PC-3 (cell line): Measurements from ENCODE around the gene CSTF2T. TPM values are rescaled to one million over a fixed set of nuclear protein-coding genes. Genes with fewer than 3 reads are reported as not detected.

ENCODE experiments used
- ATAC-seq: fragments of 200-7000 bp; cut with Tn5 transposase; 2 replicates; pipeline ENCODE4 v1.9.1; 2020; ENCODE audit warnings: mild to moderate bottlenecking, moderate library complexity
- BruUV-seq: library from RNA; stranded (reverse); fragments of 400-500 nt; replicated peaks from 2 replicates; lab custom pipeline; 2021; lab: Mats Ljungman, UMichigan
- CTCF ChIA-PET: fragments of 300-600 bp; sonication (Branson Sonifier 250); formaldehyde crosslinking; loops from one replicate; lab custom pipeline; 2022; ENCODE audit warnings: antibody characterized with exemption; lab: Charles Lee
- POLR2A ChIA-PET: fragments of 300-600 bp; sonication (Branson Sonifier 250); formaldehyde crosslinking; loops from one replicate; lab custom pipeline; 2022; ENCODE audit warnings: antibody characterized with exemption; ENCODE audit not compliant: unreplicated experiment; lab: Charles Lee
- DNase-seq: peaks from one replicate; pipeline ENCODE4 v3.0.0-alpha.2; 2015
- H2AFZ ChIP-seq: fragments of 300-600 bp; sonication (generic); 2 replicates; pipeline ENCODE4 v1.6.0; 2016; ENCODE audit warnings: antibody characterized with exemption, low read length
- H3F3A ChIP-seq: fragments of 300-600 bp; sonication (generic); one replicate; pipeline ENCODE4 v1.6.0; 2017; ENCODE audit warnings: antibody characterized with exemption, low read length, control low read depth, mild to moderate bottlenecking; ENCODE audit not compliant: unreplicated experiment
- H3K27ac ChIP-seq: fragments of 300-600 bp; sonication (generic); 2 replicates; pipeline ENCODE4 v1.5.1; 2016; ENCODE audit warnings: mild to moderate bottlenecking, low read length
- H3K27me3 ChIP-seq: fragments of 300-600 bp; sonication (generic); 2 replicates; pipeline ENCODE4 v1.6.1; 2016; ENCODE audit warnings: low read length, mixed read lengths
- H3K36me3 ChIP-seq: fragments of 300-600 bp; sonication (generic); 2 replicates; pipeline ENCODE4 v1.6.1; 2016; ENCODE audit warnings: low read depth, mixed run types, low read length, mixed read lengths
- H3K4me1 ChIP-seq: fragments of 300-600 bp; sonication (generic); 2 replicates; pipeline ENCODE4 v1.5.1; 2016; ENCODE audit warnings: low read length; ENCODE audit not compliant: insufficient read depth
- H3K4me2 ChIP-seq: fragments of 300-600 bp; sonication (generic); 2 replicates; pipeline ENCODE4 v1.6.0; 2016; ENCODE audit warnings: low read length
- H3K4me3 ChIP-seq: fragments of 300-600 bp; sonication (generic); 2 replicates; pipeline ENCODE4 v1.5.1; 2016; ENCODE audit warnings: mild to moderate bottlenecking, low read length, mixed read lengths
- H3K79me2 ChIP-seq: fragments of 300-600 bp; sonication (generic); 2 replicates; pipeline ENCODE4 v1.6.1; 2017; ENCODE audit warnings: low read length, mixed read lengths
- H3K9ac ChIP-seq: fragments of 300-600 bp; sonication (generic); 2 replicates; pipeline ENCODE4 v1.6.0; 2016; ENCODE audit warnings: mild to moderate bottlenecking, low read length
- H3K9me2 ChIP-seq: fragments of 300-600 bp; sonication (generic); replicated peaks from 2 replicates; pipeline ENCODE4 v1.6.1; 2016; ENCODE audit warnings: mixed run types, low read length, mixed read lengths
- H3K9me3 ChIP-seq: fragments of 300-600 bp; sonication (generic); 2 replicates; pipeline ENCODE4 v1.6.1; 2016; ENCODE audit warnings: low read length, mixed read lengths
- H4K20me1 ChIP-seq: fragments of 300-600 bp; sonication (generic); 2 replicates; pipeline ENCODE4 v1.6.1; 2016; ENCODE audit warnings: low read length, mixed read lengths
- CTCF ChIP-seq: fragments of 300-600 bp; sonication (generic); conservative IDR thresholded peaks from 2 replicates; pipeline ENCODE4 v1.5.1; 2017; ENCODE audit warnings: antibody characterized with exemption, low read depth, mild to moderate bottlenecking, low read length
- EZH2 ChIP-seq: fragments of 300-600 bp; sonication (generic); IDR thresholded peaks from one replicate; pipeline ENCODE4 v1.6.1; 2017; ENCODE audit warnings: antibody characterized with exemption, mild to moderate bottlenecking, low read length; ENCODE audit not compliant: unreplicated experiment
- EZH2phosphoT487 ChIP-seq: fragments of 300-600 bp; sonication (generic); IDR thresholded peaks from 2 replicates; pipeline ENCODE4 v1.6.1; 2018; ENCODE audit warnings: mild to moderate bottlenecking, antibody characterized with exemption, low read length, borderline replicate concordance
- intact Hi-C: fragments of 100-400 bp; cut with micrococcal nuclease; formaldehyde crosslinking; loops from 2 replicates; pipeline ENCODE4 v1.9.0; 2023
- total RNA-seq: library from RNA; depleted of rRNA; stranded (reverse); fragments of >200 nt; gene quantifications from 2 replicates; pipeline ENCODE4 v1.2.3, GENCODE V29; 2014

The CSTF2T gene
- total RNA-seq, 1 experiment from 2014 or later = 45.2 TPM

- peaks cover 21% of the 10 kb centered on the region for H3K36me3 ChIP-seq
- peak overlapping the region; percentile 91 for H2AFZ ChIP-seq
- DNase-seq (no peak), ATAC-seq (no peak)
- no peaks in the 10 kb centered on the region for H3K9me2 ChIP-seq
- no peaks in the 10 kb centered on the region for H3F3A ChIP-seq
- H3K27ac ChIP-seq = no peak overlapping the region
- H3K4me1 ChIP-seq = peaks cover 32% of the 10 kb centered on the region
- peak overlapping the region; percentile 86 for H3K4me2 ChIP-seq
- ChIA-PET POLR2A (no interaction called here), CTCF (interaction anchor here (0.6 kb wide), 1 partner anchor 954 kb away, joined by 4 read pairs; no protein-coding TSS in a partner anchor)
- H3K4me3 ChIP-seq = peak overlapping the region; percentile 74
- no peaks in the 10 kb centered on the region for H3K9me3 ChIP-seq
- peak overlapping the region; percentile 86 for H3K9ac ChIP-seq
- no peaks in the 10 kb centered on the region for H3K27me3 ChIP-seq
- peaks cover 25% of the 10 kb centered on the region; the same call in 1 of the 2 replicates for H4K20me1 ChIP-seq
- no TSS peak for BruUV-seq
- no peak for TF ChIP-seq EZH2
- TF ChIP-seq EZH2phosphoT487 = no peak
- TF ChIP-seq CTCF = no peak
- H3K79me2 ChIP-seq = peaks cover 41% of the 10 kb centered on the region
- intact Hi-C loops = loop anchor here (1.0 to 10.0 kb wide), 5 partner anchors 56 to 274 kb away; no protein-coding TSS in a partner anchor
Observed at GRCh38 chr10:51698473-51699063, 827 bp downstream of the CSTF2T start.

GRCh38 chr10:51696251-51696650, 3.1 kb downstream of the CSTF2T start:
- Histone ChIP-seq H3K79me2 (peaks cover 41% of the 10 kb centered on the region), H3K9me3 (no peaks in the 10 kb centered on the region), H3F3A (no peaks in the 10 kb centered on the region), H3K4me1 (peaks cover 32% of the 10 kb centered on the region), H3K27me3 (no peaks in the 10 kb centered on the region), H3K27ac (no peak overlapping the region), H3K9ac (no peak overlapping the region), H3K4me3 (0 out of 2 replicates have a peak overlapping the region, but pooled peaks have one; percentile 74), H3K36me3 (peaks cover 21% of the 10 kb centered on the region), H4K20me1 (peaks cover 25% of the 10 kb centered on the region; the same call in 1 of the 2 replicates), H3K4me2 (peak overlapping the region; percentile 86), H3K9me2 (no peaks in the 10 kb centered on the region), H2AFZ (no peak overlapping the region)
- ATAC-seq (no peak), DNase-seq (no peak)
- TF ChIP-seq EZH2phosphoT487 (no peak), EZH2 (no peak), CTCF (no peak)
- CTCF ChIA-PET = no interaction called here
- POLR2A ChIA-PET = no interaction called here
- no TSS peak for BruUV-seq
- intact Hi-C loops = loop anchor here (5.0 to 10.0 kb wide), 3 partner anchors 181 to 271 kb away; no protein-coding TSS in a partner anchor

- POLR2A ChIA-PET = no interaction called here
- CTCF ChIA-PET = interaction anchor here (0.7 kb wide), 1 partner anchor 525 kb away, joined by 3 read pairs; no protein-coding TSS in a partner anchor
- H3K9me2 ChIP-seq = no peaks in the 10 kb centered on the region
- TF ChIP-seq EZH2phosphoT487 (no peak), CTCF (no peak), EZH2 (no peak)
- H3K4me2 ChIP-seq = no peak overlapping the region
- DNase-seq (no peak), ATAC-seq (no peak)
- no peak overlapping the region for H3K4me3 ChIP-seq
- H3K9me3 ChIP-seq = no peaks in the 10 kb centered on the region
- peaks cover 39% of the 10 kb centered on the region for H3K79me2 ChIP-seq
- H4K20me1 ChIP-seq = peaks cover 25% of the 10 kb centered on the region; the same call in 1 of the 2 replicates
- no TSS peak for BruUV-seq
- intact Hi-C loops = loop anchor here (5.0 to 10.0 kb wide), 2 partner anchors 269 to 632 kb away; no protein-coding TSS in a partner anchor
- H3F3A ChIP-seq = no peaks in the 10 kb centered on the region
- no peaks in the 10 kb centered on the region for H3K27me3 ChIP-seq
- peaks cover 21% of the 10 kb centered on the region for H3K36me3 ChIP-seq
- no peak overlapping the region for H2AFZ ChIP-seq
- peaks cover 31% of the 10 kb centered on the region for H3K4me1 ChIP-seq
- no peak overlapping the region for H3K9ac ChIP-seq
- H3K27ac ChIP-seq = no peak overlapping the region
Observed at GRCh38 chr10:51694086-51694768, 5.2 kb downstream of the CSTF2T start.
